ENCODE results near the gene BEX3. TPM values are rescaled to one million over a fixed set of nuclear protein-coding genes. Genes with fewer than 3 reads are reported as not detected.

The BEX3 gene
- 344 and 392 TPM in 2 replicates for total RNA-seq

DNA sequence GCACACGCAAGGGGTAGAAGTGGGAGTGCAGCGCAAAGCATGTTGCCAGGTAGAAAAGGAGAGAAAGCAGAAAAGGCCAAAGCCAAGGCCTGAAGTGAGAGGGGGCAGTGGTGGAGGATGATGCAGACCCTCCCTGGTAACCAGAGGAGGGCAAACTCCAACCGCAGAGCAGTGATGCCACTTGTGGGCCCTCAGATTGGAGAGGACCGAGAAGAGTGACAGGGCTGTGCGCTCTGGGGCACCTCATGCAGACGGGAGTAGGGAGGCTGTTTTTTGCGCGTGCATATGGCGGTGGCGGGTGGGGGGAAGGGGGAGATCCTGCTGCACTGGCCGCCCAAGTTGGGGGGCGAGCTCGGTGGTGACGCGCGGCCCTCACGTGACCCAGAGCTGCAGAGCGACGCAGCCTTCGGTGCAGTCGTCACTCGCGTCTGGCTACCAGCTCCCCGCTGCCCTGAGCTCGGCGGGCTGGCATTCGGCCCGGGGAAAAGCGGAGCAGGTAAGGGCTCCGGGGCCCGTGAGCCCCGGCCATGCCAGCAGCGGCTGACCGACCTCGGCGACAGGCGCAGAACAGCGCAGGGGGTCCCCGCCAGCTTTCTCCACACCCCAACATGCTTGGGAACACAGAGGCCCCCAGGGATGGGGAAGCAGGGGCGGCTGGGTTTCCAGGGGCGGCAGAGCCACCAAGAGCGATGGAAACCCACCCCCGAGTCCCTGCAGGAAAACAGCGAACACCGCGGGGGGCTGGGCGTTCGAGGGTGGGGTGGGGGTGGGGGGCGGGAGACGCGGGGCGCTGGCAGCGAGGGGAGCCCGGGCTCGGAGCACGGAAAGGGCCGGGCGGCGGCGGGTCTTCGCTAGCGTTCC is at the start of gene BEX3:
BEX3 (plus strand) TSS at position 421 of the 861 bp plus-strand sequence. CDS start 984 bp downstream, outside the sequence.

DNA sequence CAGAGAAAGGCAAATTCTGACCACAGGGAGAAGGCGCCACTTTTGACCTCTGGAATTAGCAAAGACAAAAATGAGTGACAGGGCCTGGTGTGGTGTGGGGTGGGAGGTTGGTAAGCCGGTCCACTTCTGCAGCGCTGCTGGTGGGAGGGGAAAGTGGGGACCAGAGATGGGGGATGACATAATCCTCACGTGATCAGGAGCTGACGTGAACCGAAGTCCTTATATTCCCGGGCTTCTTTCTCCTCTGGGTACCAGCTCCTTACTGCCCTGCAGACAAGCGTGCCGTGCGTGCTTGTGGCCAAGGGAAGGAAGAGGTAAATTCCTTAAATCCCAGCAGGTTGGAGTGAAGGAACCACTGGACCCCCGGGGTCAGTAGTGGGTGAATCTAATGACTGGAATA is 46.3 kb upstream of the BEX3 start, which contains the start of gene TCEAL7:
TCEAL7 (plus strand) TSS at position 249 of the 400 bp plus-strand sequence. CDS start 1,165 bp downstream, outside the sequence.

DNA sequence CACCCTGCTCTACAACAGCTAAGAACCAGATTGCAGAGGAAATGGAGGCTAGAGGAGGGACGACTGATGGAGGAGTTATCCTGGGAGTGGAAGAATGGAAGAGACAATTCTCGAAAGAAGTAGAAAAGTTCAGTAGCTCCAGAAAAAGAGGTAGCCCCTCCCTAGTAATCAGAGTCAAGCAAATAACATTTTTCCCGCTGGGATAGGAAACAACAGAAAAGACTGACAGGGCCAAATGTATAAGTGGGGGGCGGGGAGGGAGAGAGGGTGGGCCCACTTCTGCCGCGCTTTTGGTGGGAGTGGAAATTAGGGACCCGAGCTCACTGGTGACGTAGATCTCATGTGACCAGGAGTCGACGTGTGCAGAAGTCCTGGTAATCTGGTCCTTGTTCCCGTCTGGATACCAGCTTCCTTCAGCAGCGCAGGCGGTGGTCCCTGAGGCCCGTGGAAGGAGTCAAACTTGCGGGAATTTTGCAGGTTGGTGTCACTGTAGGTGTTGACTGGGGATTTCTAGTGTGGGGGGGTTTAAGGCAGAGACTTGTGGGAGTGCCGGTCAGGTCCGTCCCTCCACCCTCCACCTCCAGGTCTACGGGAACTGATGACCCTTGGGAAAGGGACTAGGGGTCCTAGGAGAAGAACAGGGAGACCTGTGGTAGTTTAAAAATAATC is 20.1 kb upstream of the BEX3 start, which contains the start of gene TCEAL9:
TCEAL9 (plus strand) TSS at position 377 of the 669 bp plus-strand sequence. CDS start 1,179 bp downstream, outside the sequence.

Other genes starting within 250 kb of the BEX3 start
- 12.2 and 12.6 TPM in 2 replicates for gene BEX4, start 161.4 kb upstream of the BEX3 start, total RNA-seq
- 115 and 131 TPM in 2 replicates for gene TCEAL8, start 121.4 kb upstream of the BEX3 start, total RNA-seq
- not detected in 2 replicates for gene TCEAL5, start 99.8 kb upstream of the BEX3 start, total RNA-seq
- gene BEX2, start 65.5 kb upstream of the BEX3 start, total RNA-seq, result 0.68 and 0.79 TPM in 2 replicates
- 25.2 and 27.7 TPM in 2 replicates for gene TCEAL7, start 46.3 kb upstream of the BEX3 start, total RNA-seq
- gene TCEAL9, start 20.0 kb upstream of the BEX3 start, total RNA-seq, result 184 and 202 TPM in 2 replicates
- gene RAB40A, start 143.0 kb downstream of the BEX3 start, total RNA-seq, result 0.12 TPM in 1 of 2 replicates, not detected in the other
- 74.1 and 75.7 TPM in 2 replicates for gene TCEAL4, start 209.0 kb downstream of the BEX3 start, total RNA-seq
- 22.6 and 27.9 TPM in 2 replicates for gene TCEAL3, start 231.4 kb downstream of the BEX3 start, total RNA-seq